Measurements from ENCODE around the gene TSGA10.
A peak's percentile ranks its signal among the peaks of the same experiment; 100 is the strongest.
"Not testable (repeated sequence)": the region's sequence is repeated elsewhere in the genome, so short reads cannot be mapped to it uniquely, and the experiment has no call there.

TSGA10 gene, protein sequence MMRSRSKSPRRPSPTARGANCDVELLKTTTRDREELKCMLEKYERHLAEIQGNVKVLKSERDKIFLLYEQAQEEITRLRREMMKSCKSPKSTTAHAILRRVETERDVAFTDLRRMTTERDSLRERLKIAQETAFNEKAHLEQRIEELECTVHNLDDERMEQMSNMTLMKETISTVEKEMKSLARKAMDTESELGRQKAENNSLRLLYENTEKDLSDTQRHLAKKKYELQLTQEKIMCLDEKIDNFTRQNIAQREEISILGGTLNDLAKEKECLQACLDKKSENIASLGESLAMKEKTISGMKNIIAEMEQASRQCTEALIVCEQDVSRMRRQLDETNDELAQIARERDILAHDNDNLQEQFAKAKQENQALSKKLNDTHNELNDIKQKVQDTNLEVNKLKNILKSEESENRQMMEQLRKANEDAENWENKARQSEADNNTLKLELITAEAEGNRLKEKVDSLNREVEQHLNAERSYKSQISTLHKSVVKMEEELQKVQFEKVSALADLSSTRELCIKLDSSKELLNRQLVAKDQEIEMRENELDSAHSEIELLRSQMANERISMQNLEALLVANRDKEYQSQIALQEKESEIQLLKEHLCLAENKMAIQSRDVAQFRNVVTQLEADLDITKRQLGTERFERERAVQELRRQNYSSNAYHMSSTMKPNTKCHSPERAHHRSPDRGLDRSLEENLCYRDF

GRCh38 chr2:99154643-99155536 is at the start of gene TSGA10, which contains the start of gene LIPT1:
Gene TSGA10, minus strand, starts transcription at chr2:99154942. Its CDS starts 45,503 bp downstream, at chr2:99109439.
Gene LIPT1, plus strand, starts transcription at chr2:99154967. Its CDS starts 6,991 bp downstream, at chr2:99161958.
- peak; percentile 95 for DNase-seq

GRCh38 chr2:99201959-99202678 is 47.4 kb upstream of the TSGA10 start:
- DNase-seq = no peak

DNA sequence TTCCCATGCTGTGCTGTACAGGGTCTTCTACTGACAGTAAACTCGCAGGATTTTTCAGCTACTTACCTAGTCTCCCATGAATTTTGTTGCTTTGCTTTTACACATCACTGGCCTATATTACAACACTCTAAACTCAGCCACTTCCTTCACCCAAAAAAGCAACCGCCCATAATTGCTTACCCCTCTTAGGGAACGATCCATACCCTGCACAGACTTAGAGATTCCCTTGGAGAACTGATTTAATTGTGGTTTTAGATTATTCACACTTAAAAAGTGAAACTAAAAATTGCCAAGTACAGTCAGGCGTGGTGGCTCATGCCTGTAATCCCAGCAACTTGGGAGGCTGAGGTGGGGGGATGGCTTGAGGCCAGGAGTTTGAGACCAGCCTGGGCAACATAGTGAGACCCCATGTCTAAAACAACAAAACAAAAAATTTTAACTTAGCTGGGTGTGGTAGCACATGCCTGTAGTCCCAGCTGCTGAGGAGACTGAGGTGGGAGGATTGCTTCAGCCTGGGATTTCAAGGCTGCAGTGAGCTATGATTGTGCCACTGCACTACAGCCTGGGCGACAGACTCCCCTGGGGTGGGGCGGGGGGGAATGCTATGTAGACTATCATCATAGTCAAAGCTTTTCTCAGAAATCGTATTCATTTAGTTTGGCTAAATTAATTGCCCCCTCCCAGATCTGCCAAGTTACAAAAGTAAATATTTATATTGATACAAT is 45.5 kb upstream of the TSGA10 start:
- no peak for DNase-seq

DNA sequence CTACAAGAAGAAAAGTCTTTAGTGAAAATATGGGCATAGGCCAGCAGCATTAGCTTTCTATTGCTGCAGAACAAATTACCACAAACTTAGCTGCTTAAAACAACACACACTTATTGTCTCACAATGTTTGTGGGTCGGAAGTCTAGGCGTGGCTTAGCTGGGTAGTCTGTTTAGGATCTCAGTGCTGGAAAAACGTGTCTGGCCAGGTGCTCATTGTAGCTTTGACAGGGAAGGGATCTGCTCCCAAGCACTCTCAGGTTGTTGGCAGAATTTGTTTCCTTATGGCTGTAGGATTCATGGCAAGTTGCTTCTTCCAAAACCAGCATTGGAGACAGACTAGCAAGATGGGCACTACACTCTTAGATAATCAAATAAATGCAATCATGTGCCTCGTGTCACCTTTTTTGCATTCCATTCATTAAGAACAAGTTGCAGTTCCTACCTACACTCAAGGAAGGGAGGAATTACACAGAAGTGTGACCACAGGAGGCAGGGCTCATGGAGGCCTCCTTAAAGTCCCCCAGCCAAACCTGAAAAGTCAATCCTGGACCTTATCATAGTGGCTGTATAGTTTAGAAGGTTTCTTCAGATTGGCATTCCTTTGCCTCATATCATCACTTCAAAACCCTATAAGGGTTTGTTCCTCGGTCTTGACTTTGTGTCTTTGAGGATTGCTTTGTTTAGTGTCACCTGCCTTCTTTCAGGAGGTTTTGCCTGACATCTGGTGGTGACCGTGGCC is 43.5 kb upstream of the TSGA10 start:
- DNase-seq = no peak

DNA sequence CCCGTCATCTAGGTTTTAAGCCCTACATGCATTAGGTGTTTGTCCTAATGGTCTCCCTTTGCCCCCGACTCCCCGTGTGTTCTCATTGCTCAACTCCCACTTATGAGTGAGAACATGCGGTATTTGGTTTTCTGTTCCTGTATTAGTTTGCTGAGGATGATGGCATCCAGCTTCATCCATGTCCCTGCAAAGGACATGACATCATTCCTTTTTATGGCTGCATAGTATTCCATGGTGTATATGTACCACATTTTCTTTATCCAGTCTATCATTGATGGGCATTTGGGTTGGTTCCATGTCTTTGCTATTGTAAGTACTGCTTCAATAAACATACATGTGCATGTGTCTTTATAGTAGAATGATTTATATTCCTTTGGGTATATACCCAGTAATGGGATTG is 37.6 kb upstream of the TSGA10 start:
- not testable (repeated sequence) for DNase-seq

DNA sequence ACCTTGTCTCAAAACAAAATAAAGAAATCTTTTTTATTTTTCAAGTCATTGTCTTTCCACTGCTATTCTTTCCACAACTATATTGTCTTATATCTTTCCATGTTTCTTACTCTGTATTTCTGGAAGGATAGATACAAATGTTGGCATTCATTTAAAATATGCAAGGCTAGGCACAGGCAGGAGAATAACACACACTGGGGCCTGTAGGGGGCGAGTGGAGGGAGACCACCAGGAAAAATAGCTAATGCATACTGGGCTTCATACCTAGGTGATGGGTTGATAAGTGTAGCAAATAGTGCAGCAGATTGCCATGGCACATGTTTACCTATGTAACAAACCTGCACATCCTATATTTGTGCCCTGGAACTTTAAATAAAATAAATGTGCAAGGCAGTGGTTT is 35.8 kb upstream of the TSGA10 start:
- DNase-seq = no peak

GRCh38 chr2:99188357-99188756 is 33.6 kb upstream of the TSGA10 start:
- no peak for DNase-seq

GRCh38 chr2:99187011-99187410 is 32.3 kb upstream of the TSGA10 start:
- DNase-seq = no peak

DNA sequence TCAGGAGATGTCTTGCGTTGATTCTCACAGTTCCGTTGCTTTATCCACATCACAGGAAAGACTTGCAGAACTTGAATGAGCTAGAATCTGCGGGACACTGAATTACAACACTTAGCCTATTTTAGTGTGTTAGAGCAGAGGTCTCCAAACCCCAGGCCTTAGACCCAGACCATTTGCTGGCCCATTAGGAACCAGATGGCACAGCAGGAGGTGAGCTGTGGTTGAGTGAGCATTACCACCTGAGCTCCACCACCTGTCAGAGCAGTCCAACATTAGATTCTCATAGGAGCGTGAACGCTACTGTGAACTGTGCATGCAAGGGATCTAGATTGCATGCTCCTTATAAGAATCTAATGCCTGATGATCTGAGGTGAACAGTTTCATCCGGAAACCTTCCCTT is 30.1 kb upstream of the TSGA10 start:
- no peak for DNase-seq

- no peak for DNase-seq
These were observed 28.3 kb upstream of the TSGA10 start for GRCh38 chr2:99183025-99183424.

DNA sequence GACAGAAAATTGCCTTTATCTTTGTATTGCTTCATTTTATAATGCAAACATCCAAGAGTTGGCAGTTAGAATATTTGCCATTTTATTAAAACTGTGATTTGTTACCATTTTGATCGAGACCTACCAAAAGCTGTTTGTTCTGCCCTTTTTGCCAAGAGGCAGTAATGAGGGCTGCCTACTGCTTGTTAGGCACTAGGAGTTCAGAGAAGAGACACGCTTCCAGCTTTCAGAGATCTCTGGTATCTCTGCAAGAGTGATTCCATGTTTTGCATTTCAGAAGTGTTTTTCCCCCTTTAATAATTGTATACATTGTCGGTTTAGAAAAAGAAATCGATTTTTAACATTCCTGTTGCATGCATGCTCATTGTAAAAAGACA is 26.9 kb upstream of the TSGA10 start:
- no peak for DNase-seq

GRCh38 chr2:99180755-99181623 is 26.2 kb upstream of the TSGA10 start, which contains the start of the genes MITD1 and MRPL30:
Gene MITD1, minus strand, starts transcription at chr2:99181058. Its CDS starts 77 bp downstream, at chr2:99180981.
Gene MRPL30, plus strand, starts transcription at chr2:99181184. Its CDS starts 5,020 bp downstream, at chr2:99186204.
- DNase-seq = peak; percentile 91

DNA sequence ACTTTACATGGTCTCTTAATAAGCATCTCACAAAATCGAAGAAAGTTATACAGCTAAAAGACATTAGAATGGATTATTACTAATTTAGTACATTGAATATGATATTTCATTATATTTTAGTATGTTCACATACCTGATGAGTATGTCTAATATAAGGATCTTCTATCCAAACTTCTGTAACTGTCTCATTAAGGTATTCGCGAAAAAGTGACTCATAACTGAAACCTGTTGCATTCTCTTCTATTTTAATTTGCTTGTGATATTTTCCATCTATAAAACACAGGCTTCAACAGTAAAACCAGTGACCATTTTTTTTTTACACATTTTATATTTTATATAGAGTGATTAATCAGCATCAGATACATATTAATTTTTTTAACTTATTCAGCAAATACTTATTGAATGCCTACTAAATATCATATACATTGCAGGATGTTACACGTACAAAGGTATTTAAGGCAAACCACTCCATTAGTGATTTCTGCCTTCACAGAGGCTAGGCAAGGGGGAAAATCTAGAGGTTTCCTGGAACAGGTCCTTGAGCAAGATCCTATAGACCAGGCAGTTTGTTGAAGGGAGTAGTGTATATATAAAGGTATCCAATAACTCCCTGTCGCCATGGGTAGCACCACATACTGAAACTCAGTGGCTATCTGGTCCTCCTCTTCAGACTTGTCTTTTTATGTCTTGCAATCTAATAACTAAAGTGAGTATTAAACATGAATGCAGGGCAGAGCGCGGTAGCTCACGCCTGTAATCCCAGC is 16.8 kb upstream of the TSGA10 start:
- no peak for DNase-seq

DNA sequence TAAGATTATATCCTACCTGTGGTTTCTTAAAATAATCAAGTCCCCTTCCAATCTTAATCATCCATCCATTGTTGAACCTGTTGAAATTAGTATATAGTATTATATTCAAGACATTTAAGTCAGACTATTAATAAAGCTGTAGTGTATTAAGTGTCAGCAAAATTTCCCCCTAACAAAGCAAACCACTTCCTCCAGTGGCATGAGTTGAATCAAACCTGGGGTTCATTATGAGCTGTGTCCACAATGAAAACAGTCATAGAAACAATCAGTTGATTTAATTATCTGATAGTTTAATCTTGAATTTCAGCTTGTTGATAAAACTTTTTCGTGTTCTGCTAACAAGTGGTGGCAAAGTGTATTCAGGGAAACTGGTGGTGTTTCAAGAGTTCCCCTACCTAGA is 14.8 kb upstream of the TSGA10 start:
- DNase-seq = no peak

DNA sequence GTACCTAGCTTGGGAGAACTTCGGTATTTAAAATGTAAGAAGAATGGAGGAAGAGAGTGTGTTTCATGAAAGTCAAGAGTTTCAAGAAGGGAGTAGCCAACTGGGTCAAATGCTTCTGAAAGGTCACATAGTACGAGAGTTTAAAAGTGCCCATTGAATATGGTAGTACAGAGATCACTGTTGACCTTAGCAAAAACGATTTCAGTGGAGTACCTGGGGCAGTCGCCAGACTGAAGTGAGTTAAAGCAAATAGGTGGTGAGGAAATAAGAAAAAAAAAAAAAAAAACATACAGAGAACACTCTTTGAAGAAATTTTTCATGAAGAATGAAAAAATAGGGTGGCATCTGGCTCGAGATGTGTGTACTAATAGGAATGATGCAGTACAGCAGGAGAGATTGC is 11.5 kb upstream of the TSGA10 start:
- DNase-seq = no peak

GRCh38 chr2:99159594-99159993 is 4.9 kb upstream of the TSGA10 start:
- DNase-seq = no peak

DNA sequence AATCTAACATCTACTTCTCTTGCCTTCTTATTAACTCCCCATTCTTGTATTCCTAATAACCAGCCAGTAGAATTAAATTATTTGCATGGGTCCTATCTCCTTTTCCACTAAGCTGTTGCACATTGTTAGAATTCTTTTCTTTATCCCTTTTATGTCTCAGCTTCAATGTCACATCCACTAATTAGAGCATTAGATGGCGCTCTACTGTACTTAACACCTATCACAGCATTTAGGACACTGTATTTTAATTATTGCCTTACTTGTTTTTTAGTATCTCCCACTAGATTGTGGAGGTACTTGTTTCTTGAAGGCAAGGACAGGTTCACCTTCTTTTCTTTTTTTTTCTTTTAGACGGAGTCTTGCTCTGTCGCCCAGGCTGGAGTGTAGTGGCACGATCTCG is 3.9 kb upstream of the TSGA10 start:
- no peak for DNase-seq

DNA sequence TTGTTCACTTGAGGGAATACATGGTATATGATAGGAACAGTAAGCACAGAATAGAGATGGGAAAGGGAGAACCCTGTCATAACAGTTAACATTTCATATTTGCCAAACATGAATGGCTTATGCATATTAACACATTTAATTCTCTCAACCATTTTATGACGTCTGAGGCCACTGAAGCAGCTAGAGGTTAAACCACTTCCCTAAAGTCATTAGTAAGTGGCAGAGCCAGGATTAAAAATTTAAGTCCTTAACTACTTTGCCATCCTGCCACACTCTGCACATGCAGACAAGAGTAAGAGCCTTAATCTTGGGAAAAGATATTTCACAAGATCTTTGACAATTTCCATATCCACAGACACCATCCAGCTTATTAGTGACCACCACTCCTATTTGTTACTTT is 2.1 kb upstream of the TSGA10 start:
- DNase-seq = no peak
